Psoas muscle (tissue), 8 donors: ENCODE data around the gene ANKK1. TPM values are rescaled to one million over a fixed set of nuclear protein-coding genes. Genes with fewer than 3 reads are reported as not detected.

Experiments
- ATAC-seq, 4 donors: fragments of 200-7000 bp; cut with Tn5 transposase; one replicate each; pipeline ENCODE4 v1.9.1; 2020; ENCODE audit warnings: moderate library complexity in 3 of 4, mild to moderate bottlenecking in 2 of 4
- DNase-seq, 2 donors: peaks; one replicate each; pipeline ENCODE4 v3.0.0-alpha.2; 2020
- H3K27ac ChIP-seq: fragments of 200-600 bp; one replicate; pipeline ENCODE4 v1.8.0; 2022
- H3K27me3 ChIP-seq, 3 donors: fragments of 200-600 bp in 1 of 3; one replicate each; pipeline versions ENCODE4 v1.6.1 to v1.8.0; 2013 to 2022; ENCODE audit warnings: low read length in 2 of 3, mild to moderate bottlenecking in 2 of 3, moderate library complexity in 1 of 3; ENCODE audit not compliant: insufficient read depth in 3 of 3
- H3K36me3 ChIP-seq, 2 donors: fragments of 200-600 bp in 1 of 2; one replicate each; pipeline versions ENCODE4 v1.6.1 to v1.8.0; 2013 to 2022; ENCODE audit warnings: low read depth in 1 of 2, mild to moderate bottlenecking in 1 of 2, moderate library complexity in 1 of 2; ENCODE audit not compliant: insufficient read depth in 1 of 2
- H3K4me1 ChIP-seq: fragments of 200-600 bp; one replicate; pipeline ENCODE4 v1.8.0; 2022
- H3K4me3 ChIP-seq: fragments of 200-600 bp; one replicate; pipeline ENCODE4 v1.8.0; 2022; ENCODE audit warnings: mild to moderate bottlenecking
- H3K9me3 ChIP-seq: fragments of 200-600 bp; one replicate; pipeline ENCODE4 v1.8.0; 2022
- WGBS, 3 donors: extraction: QIAGEN DNeasy Blood & Tissue Kit; methylation state at CpG; one replicate each; pipeline versions ENCODE4 v1.1.6 to v1.1.7; 2013; 5-methylcytosine and 5-hydroxymethylcytosine counted together
- intact Hi-C, 2 donors: fragments of 100-400 bp; cut with DNase I; formaldehyde crosslinking; loops; one replicate each; pipeline versions ENCODE4 v1.11.0 to v1.14.2; 2022
- polyA plus RNA-seq, 3 donors: library from polyadenylated mRNA; stranded (reverse); fragments of 200-250 nt; gene quantifications; one replicate each; pipeline ENCODE4 v1.2.3, GENCODE V29; 2013
- total RNA-seq, 4 donors: library from RNA; stranded (reverse); fragmentation: NEBNext Ultra II Directional in 2 of 4; extraction: Animal tissue kit (Norgen Biotek cat#: 25700) in 2 of 4; gene quantifications; one replicate each; pipeline versions ENCODE4 v1.2.1 to v1.2.4, GENCODE V29; 2021 to 2023
- TF ChIP-seq, protein P1 (sequence below): fragments of 200-600 bp; IDR thresholded peaks from one replicate; pipeline ENCODE4 v1.8.0; 2022; ENCODE audit warnings: antibody characterized with exemption
- donor health status: healthy with polysubstance abuse.
- donor health status: DM: no; HTN: no; CAD: no; lungs with moderate emphysema.
- donor health status: Bipolar disorder and iron deficiency.
- donor health status: healthy.
- donor health status: DM: yes; HTN: yes; CAD: no.
- donor health status: DM: no; HTN: no; CAD: no.
- donor health status: DM: no; HTN: no; CAD: no.
- donor health status: DM: yes; HTN: yes; CAD: no.

ANKK1 gene
- total and polyA plus RNA-seq, 7 donors: 0.04 to 0.34 (median 0.29) TPM; not detected in 2

DNA sequence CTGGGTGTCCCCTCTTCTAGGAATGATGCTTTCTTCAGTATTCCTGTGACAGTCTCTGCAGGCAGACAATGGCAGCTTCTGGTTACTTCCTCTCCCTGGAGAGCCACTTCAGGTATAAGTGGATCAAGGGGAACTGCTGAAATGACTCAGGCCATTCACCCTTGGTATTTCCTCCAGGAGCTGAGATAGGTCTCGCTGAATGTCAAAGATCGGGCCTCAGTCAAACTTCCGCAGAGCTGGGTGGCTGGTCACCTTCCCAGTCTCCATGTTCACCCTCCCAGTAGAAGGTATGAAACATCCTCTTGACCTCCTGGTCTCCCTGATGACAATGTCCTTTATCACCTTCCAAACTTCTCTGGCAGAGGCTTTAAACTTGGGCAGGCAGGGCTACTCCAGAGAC, 1.8 kb upstream of the ANKK1 start:
- intact Hi-C loops: no loop called here
- H3K4me1 ChIP-seq: no peaks in the 10 kb centered on the region
- H3K27ac ChIP-seq: no peak overlapping the region
- ATAC-seq (no peak), DNase-seq (no peak)
- peaks cover 0 to 48% (median 7%) of the 10 kb centered on the region in 3 donors for H3K27me3 ChIP-seq
- WGBS, 3 donors: 88 to 92% (median 91%) methylated on average over 3 of the region's 3 CpGs
- TF ChIP-seq, protein P1, sequence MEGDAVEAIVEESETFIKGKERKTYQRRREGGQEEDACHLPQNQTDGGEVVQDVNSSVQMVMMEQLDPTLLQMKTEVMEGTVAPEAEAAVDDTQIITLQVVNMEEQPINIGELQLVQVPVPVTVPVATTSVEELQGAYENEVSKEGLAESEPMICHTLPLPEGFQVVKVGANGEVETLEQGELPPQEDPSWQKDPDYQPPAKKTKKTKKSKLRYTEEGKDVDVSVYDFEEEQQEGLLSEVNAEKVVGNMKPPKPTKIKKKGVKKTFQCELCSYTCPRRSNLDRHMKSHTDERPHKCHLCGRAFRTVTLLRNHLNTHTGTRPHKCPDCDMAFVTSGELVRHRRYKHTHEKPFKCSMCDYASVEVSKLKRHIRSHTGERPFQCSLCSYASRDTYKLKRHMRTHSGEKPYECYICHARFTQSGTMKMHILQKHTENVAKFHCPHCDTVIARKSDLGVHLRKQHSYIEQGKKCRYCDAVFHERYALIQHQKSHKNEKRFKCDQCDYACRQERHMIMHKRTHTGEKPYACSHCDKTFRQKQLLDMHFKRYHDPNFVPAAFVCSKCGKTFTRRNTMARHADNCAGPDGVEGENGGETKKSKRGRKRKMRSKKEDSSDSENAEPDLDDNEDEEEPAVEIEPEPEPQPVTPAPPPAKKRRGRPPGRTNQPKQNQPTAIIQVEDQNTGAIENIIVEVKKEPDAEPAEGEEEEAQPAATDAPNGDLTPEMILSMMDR: no peak
- H3K9me3 ChIP-seq: no peaks in the 10 kb centered on the region
- H3K4me3 ChIP-seq: no peak overlapping the region
- no peaks in the 10 kb centered on the region for H3K36me3 ChIP-seq

DNA sequence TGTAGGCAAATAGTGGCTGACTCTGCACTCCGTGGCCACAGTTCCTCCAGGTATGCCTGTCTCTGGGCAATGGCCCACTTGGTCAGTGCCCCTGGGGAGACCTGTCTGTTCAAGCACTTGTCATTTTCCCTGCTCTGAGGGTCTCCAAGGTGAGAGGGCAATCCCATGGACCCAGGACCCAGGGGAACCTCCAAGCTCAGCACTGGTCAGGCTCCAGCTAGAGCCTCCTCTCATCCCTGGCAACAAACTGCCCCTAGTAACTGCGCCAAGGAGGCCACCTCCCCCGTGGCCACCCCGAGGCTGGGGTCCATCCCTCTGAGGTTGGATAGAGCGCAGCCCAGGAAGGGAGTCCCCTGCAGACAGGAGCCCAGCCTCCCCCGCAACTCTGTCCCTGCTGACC, 713 bp upstream of the ANKK1 start:
- TF ChIP-seq, protein P1: no peak
- ATAC-seq (no peak), DNase-seq (no peak)
- Histone ChIP-seq H3K27ac (no peak overlapping the region), H3K36me3 (no peaks in the 10 kb centered on the region), H3K4me3 (no peak overlapping the region), H3K27me3 (peaks cover 0 to 55% (median 7%) of the 10 kb centered on the region in 3 donors), H3K9me3 (no peaks in the 10 kb centered on the region), H3K4me1 (no peaks in the 10 kb centered on the region)
- intact Hi-C loops: no loop called here
- WGBS, 3 donors: 54 to 58% (median 57%) methylated on average over 6 of the region's 6 CpGs

DNA sequence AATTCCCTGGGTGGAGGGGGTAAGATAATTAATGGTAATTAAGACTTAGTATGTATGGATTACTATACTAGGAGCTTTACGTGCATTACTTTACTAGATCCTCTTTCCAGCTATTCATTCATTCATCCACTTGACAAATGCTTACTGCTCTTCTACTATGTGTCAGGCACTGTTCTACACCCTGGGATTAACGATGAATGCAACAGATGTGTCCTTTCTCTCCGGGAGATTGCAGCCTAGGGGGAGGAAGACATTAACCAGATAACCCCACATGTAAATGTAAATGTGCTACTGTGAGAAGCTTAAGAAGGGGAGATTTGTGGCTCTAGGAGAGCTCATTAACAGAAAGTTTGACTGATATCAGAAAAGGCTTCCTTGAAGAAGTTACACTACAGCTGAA, 1.7 kb downstream of the ANKK1 start:
- H3K27ac ChIP-seq: no peak overlapping the region
- no peak for DNase-seq
- 33 to 50% (median 45%) methylated on average over 3 of the region's 3 CpGs for WGBS, 3 donors
- H3K9me3 ChIP-seq: no peaks in the 10 kb centered on the region
- ATAC-seq: no peak
- TF ChIP-seq, protein P1: no peak
- no peaks in the 10 kb centered on the region for H3K4me1 ChIP-seq
- intact Hi-C loops: no loop called here
- H3K4me3 ChIP-seq: no peak overlapping the region
- H3K27me3 ChIP-seq: peaks cover 0 to 55% (median 7%) of the 10 kb centered on the region in 3 donors
- H3K36me3 ChIP-seq: no peaks in the 10 kb centered on the region

DNA sequence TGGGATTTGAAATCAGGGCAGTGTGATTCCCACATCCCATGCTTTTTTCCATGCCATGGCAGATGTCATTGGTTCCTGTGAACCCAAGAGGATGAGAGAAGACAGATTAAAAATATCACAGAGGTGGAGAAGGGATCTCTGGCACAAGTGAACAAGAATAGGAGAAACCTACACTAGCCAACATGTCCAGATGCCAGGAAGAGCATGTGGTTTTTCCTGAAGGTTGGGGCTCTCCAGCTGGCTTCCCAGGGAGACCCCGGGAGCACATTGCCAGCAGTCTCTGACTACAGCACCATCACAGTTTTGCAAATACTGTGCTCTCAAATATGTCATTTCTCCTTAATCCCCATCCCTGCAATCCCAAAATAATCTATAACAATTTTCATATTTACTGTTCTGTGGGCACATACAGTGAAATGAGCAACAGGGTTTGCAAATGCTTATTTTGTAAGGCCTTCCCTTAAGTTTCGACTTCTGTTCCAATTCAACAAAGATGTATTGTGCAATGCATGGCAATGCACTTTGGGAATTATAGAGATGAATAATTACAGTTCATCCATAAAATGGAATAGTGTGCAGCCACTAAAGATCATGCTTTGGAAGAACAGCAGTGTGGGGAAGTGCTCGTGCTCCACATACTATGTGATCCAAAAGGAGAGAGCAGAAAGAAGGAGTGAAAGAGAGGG, 4.8 kb downstream of the ANKK1 start:
- TF ChIP-seq, protein P1: no peak
- WGBS, 3 donors: 52 to 74% (median 59%) methylated on average over 3 of the region's 3 CpGs
- intact Hi-C loops: no loop called here
- Histone ChIP-seq H3K4me3 (no peak overlapping the region), H3K4me1 (no peaks in the 10 kb centered on the region), H3K36me3 (no peaks in the 10 kb centered on the region), H3K27me3 (peaks cover 0 to 35% (median 5%) of the 10 kb centered on the region in 3 donors), H3K9me3 (no peaks in the 10 kb centered on the region), H3K27ac (no peak overlapping the region)
- ATAC-seq: no peak
- no peak for DNase-seq
